Activated CD4-positive, CD25-positive, alpha-beta regulatory T cell treated with anti-CD3 and anti-CD28 coated beads, Interleukin-2, amount 50 U/mL, for 72 hours (primary cell): Measurements from ENCODE around the gene USP40.

Experiments used
- DNase-seq: peaks from one replicate; pipeline ENCODE4 v3.0.0; 2021

USP40 gene

DNA sequence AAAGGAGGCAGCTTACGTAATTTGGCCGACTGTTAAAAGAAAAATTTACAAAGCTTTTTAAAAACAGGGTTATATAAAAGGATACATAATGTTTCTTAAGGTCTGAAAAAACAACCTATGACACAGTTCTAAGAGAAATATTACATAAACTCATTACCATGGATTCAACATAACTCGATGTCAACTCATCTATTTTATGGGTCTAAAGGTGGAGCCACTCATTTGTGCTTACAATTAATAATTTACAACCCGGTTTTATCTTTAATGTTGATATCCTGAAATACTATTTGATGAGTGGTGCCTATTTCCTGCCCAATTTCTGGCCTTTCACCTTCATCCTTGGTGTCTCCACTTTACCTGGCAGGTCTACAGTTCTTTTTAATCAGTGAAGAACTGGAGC is 15.1 kb downstream of the USP40 start:
- DNase-seq: no peak

DNA sequence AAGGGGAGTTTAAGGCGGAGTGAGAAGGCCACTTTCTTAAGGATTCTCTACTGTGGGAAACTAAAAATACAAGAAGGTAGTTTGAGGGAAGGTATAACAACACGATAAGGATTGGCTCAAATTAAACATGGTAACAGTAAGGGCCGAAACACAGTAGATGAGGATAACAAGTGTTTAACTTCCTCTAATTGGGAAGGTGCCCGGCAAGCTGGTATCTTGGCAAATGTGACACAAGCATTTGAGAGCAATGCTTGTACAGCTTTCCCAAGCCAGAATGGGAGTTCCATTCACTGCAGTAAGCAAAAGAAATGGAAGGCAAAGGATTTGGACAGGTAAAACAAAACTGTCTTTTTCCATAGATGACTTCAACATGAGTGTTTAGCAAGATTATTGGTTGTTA is 19.8 kb downstream of the USP40 start:
- no peak for DNase-seq

DNA sequence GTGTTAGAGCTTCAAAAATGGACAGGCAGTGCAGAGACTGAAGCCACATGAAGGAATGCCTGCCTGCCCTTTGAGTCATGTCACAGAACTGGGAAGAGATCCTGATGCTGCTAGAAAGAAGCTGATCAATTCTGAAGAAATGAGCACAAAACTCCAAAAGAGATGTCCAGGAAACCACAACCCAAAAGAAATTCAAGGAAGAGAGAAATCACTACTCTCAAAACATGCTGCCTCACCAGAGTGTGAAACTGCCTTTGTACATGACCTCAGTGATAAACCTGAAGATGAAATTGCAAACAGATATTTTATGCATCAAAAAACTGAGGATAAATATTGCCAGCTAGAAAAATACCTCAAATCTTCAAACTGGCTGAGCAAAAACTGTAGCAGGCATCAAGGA is 20.5 kb downstream of the USP40 start:
- no peak for DNase-seq

DNA sequence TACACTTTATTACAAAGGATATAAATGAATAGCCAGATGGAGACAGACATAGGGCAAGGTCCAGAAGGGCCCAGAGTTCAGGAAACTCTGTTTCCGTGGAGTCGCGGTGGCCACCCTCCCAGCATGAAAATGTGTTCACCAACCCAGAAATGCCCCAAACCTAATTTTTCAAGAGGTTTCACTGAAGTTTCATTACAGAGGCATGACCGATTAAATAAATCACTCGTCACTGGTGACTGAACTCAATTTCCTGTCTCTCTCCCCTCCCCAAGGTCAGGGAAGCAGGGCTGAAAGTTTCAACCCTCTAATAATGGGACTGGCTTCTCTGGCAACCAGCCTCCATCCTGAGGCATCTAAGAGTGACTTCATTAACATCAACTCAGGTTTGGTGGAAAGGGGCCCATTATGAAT is 22.4 kb downstream of the USP40 start:
- no peak for DNase-seq

- no peak for DNase-seq
Observed at GRCh38 chr2:233542507-233542906, 24.1 kb downstream of the USP40 start.

DNA sequence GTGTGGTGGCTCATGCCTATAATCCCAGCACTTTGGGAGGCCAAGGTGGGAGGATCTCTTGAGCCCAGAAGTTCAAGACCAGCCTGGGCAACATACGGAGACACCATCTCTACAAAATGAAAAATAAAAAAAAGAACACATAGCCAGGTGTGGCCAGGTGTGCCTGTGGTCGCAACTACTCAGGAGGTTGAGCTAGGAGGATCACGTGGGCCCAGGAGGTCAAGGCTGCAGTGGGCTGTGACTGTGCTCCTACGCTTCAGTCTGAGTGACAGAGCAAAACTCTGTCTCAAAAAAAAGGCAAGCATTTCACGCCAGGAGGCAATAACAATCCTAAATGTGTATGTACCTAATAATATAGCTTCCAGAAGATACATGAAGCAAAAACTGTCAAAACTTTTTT is 27.8 kb downstream of the USP40 start:
- DNase-seq: no peak

DNA sequence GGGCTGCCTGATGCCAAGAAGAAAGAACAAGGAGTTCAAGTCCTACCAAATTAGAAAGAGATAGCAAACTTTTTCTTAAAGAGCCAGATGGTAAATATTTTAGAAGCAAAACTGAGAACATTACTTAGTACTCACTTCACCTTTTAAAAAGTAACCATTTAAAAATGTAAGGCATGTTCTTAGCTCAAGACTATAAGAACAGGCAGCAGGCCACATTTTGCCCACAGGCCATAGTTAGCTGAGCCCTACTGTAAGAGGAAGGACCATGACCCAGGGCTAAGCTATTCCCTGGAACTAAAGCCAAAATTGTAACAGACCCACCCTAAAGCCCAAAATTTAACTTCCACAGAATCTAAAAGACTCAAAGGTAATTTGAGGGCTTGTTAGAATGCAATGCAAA is 31.3 kb downstream of the USP40 start:
- no peak for DNase-seq

- no peak for DNase-seq
Observed at GRCh38 chr2:233532971-233533370, 33.6 kb downstream of the USP40 start.

GRCh38 chr2:233531955-233532354 is 34.6 kb downstream of the USP40 start:
- DNase-seq: no peak

DNA sequence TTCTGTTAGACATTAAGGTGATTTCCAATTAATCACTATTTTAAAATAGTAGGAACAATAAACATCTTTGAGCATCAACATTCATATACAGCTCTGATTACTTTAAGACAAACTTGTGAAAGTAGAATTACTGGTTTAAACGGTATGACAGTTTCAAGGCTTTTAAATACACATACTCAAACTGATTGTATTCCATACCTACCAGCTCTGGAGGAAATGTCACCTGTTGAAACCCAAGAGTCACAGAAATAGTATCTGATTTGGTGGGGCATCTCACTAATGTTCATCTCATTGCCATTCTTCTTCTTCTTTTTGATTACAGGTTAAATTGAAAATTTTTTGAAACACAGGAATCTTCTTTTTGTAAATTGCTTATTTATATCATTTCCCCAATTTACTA is 36.2 kb downstream of the USP40 start:
- DNase-seq: no peak

GRCh38 chr2:233528182-233528581 is 38.4 kb downstream of the USP40 start:
- DNase-seq: no peak

DNA sequence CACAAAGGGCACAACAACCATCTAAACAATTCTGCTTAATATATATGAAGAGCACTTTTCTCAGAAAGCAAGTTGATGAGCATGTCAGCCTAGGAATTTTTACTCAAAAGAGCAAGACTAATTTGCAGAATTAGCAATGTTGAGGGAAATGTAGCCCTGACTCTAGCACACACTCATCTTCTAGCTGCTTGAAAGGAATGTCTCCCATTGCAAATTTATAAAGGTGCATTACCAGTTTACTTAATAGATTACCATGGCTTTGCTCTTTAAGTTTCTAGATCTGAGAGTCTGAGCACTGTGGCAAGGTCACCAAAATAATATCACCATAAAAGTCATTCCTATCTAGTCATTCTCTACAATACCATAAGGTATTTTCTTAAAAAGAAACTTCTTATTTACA is 40.8 kb downstream of the USP40 start:
- no peak for DNase-seq

- no peak for DNase-seq
Observed at GRCh38 chr2:233519787-233520611, 46.6 kb downstream of the USP40 start.

- DNase-seq: no peak
Observed at GRCh38 chr2:233513953-233514655, 52.5 kb downstream of the USP40 start.

GRCh38 chr2:233503947-233504637 is 62.5 kb downstream of the USP40 start:
- DNase-seq: no peak

DNA sequence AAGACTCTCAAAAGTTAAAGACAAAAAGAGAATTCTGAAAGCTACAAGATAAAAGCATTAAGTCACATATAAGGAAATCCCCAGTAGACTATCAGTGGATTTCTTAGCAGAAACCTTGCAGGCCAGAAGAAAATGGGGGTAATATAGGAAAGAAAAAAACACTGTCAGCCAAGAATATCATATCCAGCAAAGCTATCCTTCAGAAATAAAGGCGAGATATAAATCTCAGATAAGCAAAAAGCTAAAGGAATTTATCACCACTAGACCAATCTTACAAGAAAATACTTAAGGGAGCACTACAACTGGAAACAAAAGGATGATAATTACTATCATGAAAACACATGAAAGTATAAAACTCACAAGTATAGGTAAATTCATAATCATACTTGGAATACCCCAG is 63.1 kb downstream of the USP40 start:
- DNase-seq: no peak

DNA sequence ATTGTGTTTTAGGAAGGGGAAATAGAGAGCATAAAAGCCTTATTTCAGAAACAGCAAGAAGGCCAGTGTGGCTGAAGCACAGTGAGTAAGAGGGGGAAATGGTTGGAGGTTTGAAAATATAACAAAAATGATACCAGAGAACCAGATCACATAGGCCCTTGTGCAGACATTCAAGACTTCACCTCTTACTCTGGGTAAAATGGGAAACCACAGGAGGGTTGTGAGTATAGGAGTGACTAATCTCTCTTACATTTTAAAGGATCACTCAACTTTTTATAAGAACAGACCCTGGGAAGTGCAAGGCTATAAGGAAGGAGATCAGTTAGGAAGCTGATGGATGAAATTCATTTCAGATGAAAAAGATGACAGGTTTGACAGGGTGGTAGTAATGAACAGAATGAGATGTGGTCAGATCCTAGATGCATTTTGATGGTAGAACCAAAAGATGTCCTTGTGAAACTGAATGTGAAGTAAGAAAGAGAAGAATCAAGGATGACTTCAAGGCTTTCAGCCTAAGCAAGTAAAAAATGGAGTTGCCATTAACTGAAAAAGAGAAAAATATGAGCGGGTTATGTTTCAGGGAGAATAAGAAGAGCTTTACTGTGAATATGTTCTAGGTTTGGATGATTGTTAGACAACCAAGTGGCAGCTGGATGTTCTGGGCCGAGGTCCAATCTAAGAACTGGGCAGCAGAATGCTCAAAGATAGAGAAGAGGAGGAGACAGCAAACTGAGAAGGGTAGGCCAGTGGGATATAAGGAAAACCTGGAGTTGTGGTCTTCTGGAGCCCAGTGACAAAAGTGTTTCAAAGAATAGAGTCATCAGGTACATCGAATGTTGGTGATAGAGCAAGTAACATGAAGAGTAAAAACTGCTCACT is 65.1 kb downstream of the USP40 start:
- no peak for DNase-seq

GRCh38 chr2:233499928-233500327 is 66.7 kb downstream of the USP40 start:
- no peak for DNase-seq

DNA sequence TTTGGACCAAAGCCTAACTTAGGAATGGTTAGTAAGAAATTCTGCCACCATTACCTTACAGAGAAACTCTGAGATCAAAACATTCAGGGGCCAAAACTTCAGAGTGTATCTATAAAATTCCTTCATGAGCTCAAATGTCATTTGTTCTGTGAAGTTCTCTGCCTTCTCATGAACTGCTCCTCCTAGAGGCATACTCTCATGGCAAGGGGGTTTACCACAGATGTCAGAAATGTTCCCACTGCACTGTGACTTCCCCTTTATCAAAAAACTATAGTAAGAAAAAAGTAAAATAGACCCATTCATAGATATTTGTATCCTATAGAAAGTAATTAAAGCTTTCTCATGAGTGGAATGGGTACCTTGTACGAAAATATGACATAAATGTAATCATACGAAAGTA is 68.5 kb downstream of the USP40 start:
- no peak for DNase-seq

GRCh38 chr2:233497692-233498091 is 68.9 kb downstream of the USP40 start:
- DNase-seq: no peak

DNA sequence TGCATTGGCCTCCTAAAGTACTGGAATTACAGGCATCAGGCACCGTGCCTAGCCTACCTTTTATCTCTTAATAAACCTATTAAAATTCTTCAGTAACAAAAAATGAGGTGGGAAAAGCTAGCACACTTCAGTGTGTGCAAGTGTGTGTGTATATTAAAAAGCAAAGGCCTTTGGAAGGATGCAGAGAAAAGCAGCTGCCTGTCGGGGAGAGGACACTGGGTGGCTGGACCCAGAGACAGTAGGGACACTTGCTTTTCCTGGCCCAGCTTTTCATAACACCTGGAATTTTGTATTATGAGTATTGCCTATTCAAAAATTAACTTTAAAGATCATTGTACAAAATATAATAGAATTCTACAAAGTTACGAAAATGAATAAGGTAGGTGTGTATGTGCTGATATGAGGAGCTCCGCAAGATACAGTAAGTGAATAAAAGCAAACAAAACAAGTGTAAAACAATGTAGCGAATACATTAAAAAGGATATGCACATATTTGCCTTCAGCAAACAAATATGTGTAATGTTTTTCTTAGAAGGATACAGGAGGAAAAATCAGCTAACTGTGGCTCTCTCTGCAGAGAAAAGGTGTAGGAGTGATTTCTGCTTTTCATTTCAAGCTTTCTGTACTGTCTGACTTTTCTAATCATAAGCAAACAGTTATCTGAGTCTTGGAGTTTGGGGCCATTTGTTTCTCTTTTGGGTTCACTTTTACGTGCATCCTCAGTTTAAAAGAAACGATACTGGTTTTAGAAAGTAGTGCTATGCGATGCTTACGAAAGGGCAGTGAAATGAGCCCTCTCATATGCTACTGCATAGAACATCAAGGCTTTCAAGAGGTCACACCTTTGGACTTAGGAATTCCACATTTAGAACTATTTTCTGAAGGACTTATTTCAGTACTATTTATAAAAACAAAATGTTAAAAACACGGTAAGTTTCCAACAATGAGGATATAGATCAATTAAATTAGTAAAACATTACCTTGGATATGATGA is 70.8 kb downstream of the USP40 start:
- no peak for DNase-seq

DNA sequence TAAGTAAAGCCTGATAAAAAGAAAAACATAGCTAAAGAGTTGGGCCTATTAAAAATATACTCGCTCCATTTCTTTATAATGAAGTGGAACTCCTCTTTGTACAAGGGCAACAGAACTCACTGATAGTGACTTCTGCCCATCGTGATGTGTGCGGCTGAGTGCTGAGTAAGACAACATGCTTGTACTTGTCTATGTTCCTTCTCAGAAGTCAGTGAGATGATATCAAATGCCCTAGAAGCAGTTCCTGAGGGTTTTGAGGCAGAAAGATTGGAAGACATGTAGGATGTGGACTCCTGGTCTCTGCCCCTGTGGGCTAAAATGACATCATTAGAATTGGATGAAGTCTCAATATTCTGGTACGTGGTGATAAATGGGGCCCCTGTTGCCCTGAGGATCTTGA is 73.8 kb downstream of the USP40 start:
- no peak for DNase-seq
